ENCODE measurements around the gene TNFRSF8. TPM values are rescaled to one million over a fixed set of nuclear protein-coding genes. Genes with fewer than 3 reads are reported as not detected.

The TNFRSF8 gene
- total and polyA plus RNA-seq, 2 of the 13 experiments (the other 11 are each of a cell fraction or from before 2014, with no cell fraction given) = not detected

- CTCF ChIA-PET (ENCODE audit: low intra/inter-chr PET ratio, low total read pairs) = no interaction called here
- POLR2A ChIA-PET = no interaction called here
- no TSS peak for BruUV-seq (replicated peaks)
Observed at GRCh38 chr1:12055259-12055658, 7.8 kb upstream of the TNFRSF8 start.

More at GRCh38 chr1:12055259-12055658, 7.8 kb upstream of the TNFRSF8 start:
- in situ Hi-C loops (cut with HindIII; ENCODE audit: extremely low pct_ligation_motif_present, low pct_unique_long_range_greater_than_20kb) (no loop called here), intact Hi-C loops (cut with micrococcal nuclease; ENCODE audit: unreplicated experiment) (no loop called here)
- Histone ChIP-seq H2AFZ (ENCODE audit: low read length) (no peak overlapping the region), H3K4me1 (ENCODE audit: insufficient read depth, low read length) (no peaks in the 10 kb centered on the region), H3K4me2 (ENCODE audit: low read depth, low read length) (no peak overlapping the region), H3K27me3 (ENCODE audit: control insufficient read depth in 1 of 2, insufficient read depth in 2 of 2, low read length in 2 of 2) (peaks cover 5 to 42% of the 10 kb centered on the region in 2 experiments; a peak in 4 of 5 replicates), H3K36me3 (replicated peaks in 1 of 2; ENCODE audit: control insufficient read depth in 1 of 2, insufficient read depth in 2 of 2, low read length in 2 of 2) (no peaks in the 10 kb centered on the region), H3K4me3 (replicated peaks in 1 of 3; ENCODE audit: insufficient read depth in 1 of 3, low read depth in 2 of 3, low read length in 3 of 3) (no peak overlapping the region), H3K27ac (ENCODE audit: extremely low read length, insufficient read depth, low read length) (no peak overlapping the region), H3K9me3 (ENCODE audit: low read length) (no peaks in the 10 kb centered on the region), H4K20me1 (ENCODE audit: insufficient read depth, low read length) (no peaks in the 10 kb centered on the region), H3K79me2 (ENCODE audit: insufficient read depth, low read length) (no peaks in the 10 kb centered on the region), H3K9ac (ENCODE audit: insufficient read depth, low read depth, low read length) (no peak overlapping the region)
- 7% methylated on average over 3 of the region's 6 CpGs for WGBS (ENCODE audit: low lambda C conversion rate)
- no peak for TF ChIP-seq BRF2 (CRISPR knock-in tag; IDR thresholded peaks at IDR 0.05)
- TF ChIP-seq HDAC2 (CRISPR knock-in tag; IDR thresholded peaks at IDR 0.05) = no peak
- no peak for TF ChIP-seq ATAD3A (CRISPR knock-in tag; IDR thresholded peaks at IDR 0.05)
- TF ChIP-seq TERF1 (CRISPR knock-in tag; IDR thresholded peaks at IDR 0.05) = no peak
- TF ChIP-seq SP4 (CRISPR knock-in tag; IDR thresholded peaks at IDR 0.05) = no peak
- TF ChIP-seq RBAK (CRISPR knock-in tag; IDR thresholded peaks at IDR 0.05) = no peak
- TF ChIP-seq ETS1 (CRISPR knock-in tag; IDR thresholded peaks at IDR 0.05) = no peak
- TF ChIP-seq TAF15 (IDR thresholded peaks at IDR 0.05; ENCODE audit: low read depth, low read length, poor library complexity, severe bottlenecking) = no peak
- TF ChIP-seq ZNF878 (CRISPR knock-in tag; IDR thresholded peaks at IDR 0.05) = no peak
- no peak for TF ChIP-seq TRAFD1 (CRISPR knock-in tag; IDR thresholded peaks at IDR 0.05; ENCODE audit: borderline replicate concordance)
- no peak for TF ChIP-seq STAT6 (CRISPR knock-in tag; IDR thresholded peaks at IDR 0.05; ENCODE audit: borderline replicate concordance)
- TF ChIP-seq NFRKB (IDR thresholded peaks at IDR 0.05) = no peak
- no peak for TF ChIP-seq MTA3 (CRISPR knock-in tag; IDR thresholded peaks at IDR 0.05)
- no peak for TF ChIP-seq ZNF766 (CRISPR knock-in tag; IDR thresholded peaks at IDR 0.05; ENCODE audit: borderline replicate concordance)
- no peak for TF ChIP-seq KDM1A (CRISPR knock-in tag; IDR thresholded peaks at IDR 0.05)
- TF ChIP-seq TFDP2 (CRISPR knock-in tag; IDR thresholded peaks at IDR 0.05) = no peak
- DNase-seq (ENCODE audit: low spot score) = no peak
- no peak for ATAC-seq
- no peak for FAIRE-seq
